ENCODE results near the gene TCFL5. TPM values are rescaled to one million over a fixed set of nuclear protein-coding genes. Genes with fewer than 3 reads are reported as not detected.

TCFL5 gene
- total RNA-seq (9.4 and 11.1 TPM in 2 replicates), polyA plus RNA-seq (3.0 and 4.4 TPM in 2 replicates), polyA minus RNA-seq (4.7 and 4.9 TPM in 2 replicates), Bru-seq, nascent RNA (percentile 57 among the genes with signal in this experiment), BruChase-seq, experiment 1, labeled RNA remaining after a 6-hour chase (percentile 79 among the genes with signal in this experiment), BruChase-seq, experiment 2, labeled RNA remaining after a 2-hour chase (percentile 79 among the genes with signal in this experiment)
- polyA plus RNA-seq (2011; cell fraction: cytosol; rRNA removed) = 5.7 and 6.0 TPM in 2 replicates
- polyA plus RNA-seq (2011; cell fraction: nucleus; rRNA removed) = 7.8 and 8.1 TPM in 2 replicates
- 8.1 and 9.7 TPM in 2 replicates for polyA plus RNA-seq (2012)
- 10.7 TPM for polyA minus RNA-seq (2011; cell fraction: cytosol; rRNA and poly(A)+ RNA removed)
- 1.8 and 2.0 TPM in 2 replicates for polyA minus RNA-seq (2011; cell fraction: nucleus; rRNA and poly(A)+ RNA removed)
- long read RNA-seq, partial matches to known transcripts = 2 of 12 reads
- long read RNA-seq, other reads (novel, unspliced or antisense) = 7 of 12 reads

- no peak within 1 kb of the TSS for H3K27ac ChIP-seq (ENCODE audit: insufficient read depth, low read depth, low read length)
- H3K27me3 ChIP-seq (ENCODE audit: control insufficient read depth in 2 of 2, insufficient read depth in 2 of 2, low read length in 2 of 2) = peaks cover 0 to 3% of the 10 kb centered on the region in 2 experiments
- BruUV-seq (replicated peaks) = no TSS peak
- TF ChIP-seq POLR2AphosphoS5 (IDR thresholded peaks at IDR 0.05; ENCODE audit: insufficient read depth, low read depth, low read length) (peak; percentile 28), MAX (IDR thresholded peaks at IDR 0.05; ENCODE audit: insufficient read depth, insufficient read length) (peak; percentile 74), FOS (IDR thresholded peaks at IDR 0.05; ENCODE audit: borderline replicate concordance, insufficient read depth, low read length) (no peak), GATA2 (IDR thresholded peaks at IDR 0.05; ENCODE audit: insufficient read depth, insufficient read length, low read depth, low read length) (no peak)
- ChIA-PET POLR2A (no interaction called here), CTCF (interaction anchor here (0.7 to 1.6 kb wide), 7 partner anchors 9 to 469 kb away, joined by 3 to 9 read pairs (median 3); no protein-coding TSS in a partner anchor)
- H3K9ac ChIP-seq (replicated peaks; ENCODE audit: extremely low read depth, insufficient read depth, low read length) = peak within 1 kb of the TSS; percentile 19
- peak within 1 kb of the TSS; percentile 51 to 64 (median 56) for H3K4me3 ChIP-seq (replicated peaks in 1 of 3; ENCODE audit: insufficient read depth in 1 of 3, low read depth in 1 of 3, low read length in 3 of 3)
- FAIRE-seq (peak; percentile 93), DNase-seq (ENCODE audit: low read depth, low spot score) (peak; percentile 86)
- peaks cover 10% of the 10 kb centered on the region for H3K4me1 ChIP-seq (ENCODE audit: control insufficient read depth, extremely low read depth, insufficient read depth, low read length)
- H3K9me3 ChIP-seq (replicated peaks; ENCODE audit: control insufficient read depth, insufficient read depth, low read length) = no peaks in the 10 kb centered on the region
- dilution Hi-C loops (cut with MboI; ENCODE audit: extremely low pct_ligation_motif_present, low sequenced_read_pairs) = no loop called here
- peak within 1 kb of the TSS; percentile 83 for H2AFZ ChIP-seq (ENCODE audit: low read depth, low read length)
- H3K4me2 ChIP-seq (ENCODE audit: insufficient read depth, low read length) = peak within 1 kb of the TSS; percentile 70
- no peaks in the 10 kb centered on the region for H4K20me1 ChIP-seq (replicated peaks; ENCODE audit: control insufficient read depth, extremely low read depth, insufficient read depth, low read length)
- H3K9me1 ChIP-seq (replicated peaks; ENCODE audit: control insufficient read depth, extremely low read depth, insufficient read depth, low read length) = no peaks in the 10 kb centered on the region
- intact Hi-C loops (cut with micrococcal nuclease) = no loop called here
- H3K36me3 ChIP-seq (ENCODE audit: control insufficient read depth in 2 of 2, extremely low read depth in 1 of 2, insufficient read depth in 2 of 2, low read length in 2 of 2) = peaks cover 0 to 4% of the 10 kb centered on the region in 2 experiments
- peaks cover 16% of the 10 kb centered on the region for H3K79me2 ChIP-seq (ENCODE audit: control insufficient read depth, insufficient read depth, low read length)
Observed at GRCh38 chr20:62861726-62862336, at the start of gene TCFL5. Gene TCFL5, minus strand, starts transcription at chr20:62861822. Its CDS starts 152 bp downstream, at chr20:62861670.

Data from endothelial cell of umbilical vein (primary cell).